Neuronal stem cell (in vitro differentiated cells): ENCODE measurements around the gene NOLC1.

ENCODE experiments used
- DNase-seq: peaks from one replicate; pipeline ENCODE4 v3.0.0-alpha.2; 2013; ENCODE audit warnings: low spot score
- H2AFZ ChIP-seq: one replicate; pipeline ENCODE4 v1.6.1; 2013; ENCODE audit warnings: mild to moderate bottlenecking, low read length, inconsistent platforms
- H2AK5ac ChIP-seq: 2 replicates; pipeline ENCODE4 v1.6.1; 2013; ENCODE audit warnings: low read depth, mild to moderate bottlenecking, inconsistent platforms, low read length, moderate library complexity, mixed read lengths
- H2BK120ac ChIP-seq: 2 replicates; pipeline ENCODE4 v1.6.1; 2013; ENCODE audit warnings: low read depth, mild to moderate bottlenecking, inconsistent platforms, low read length, moderate library complexity, mixed read lengths
- H2BK12ac ChIP-seq: one replicate; pipeline ENCODE4 v1.6.1; 2013; ENCODE audit warnings: low read length, inconsistent platforms
- H2BK15ac ChIP-seq: 2 replicates; pipeline ENCODE4 v1.6.1; 2013; ENCODE audit warnings: mild to moderate bottlenecking, low read length, inconsistent platforms, mixed read lengths
- H2BK5ac ChIP-seq: one replicate; pipeline ENCODE4 v1.6.1; 2013; ENCODE audit warnings: inconsistent platforms, mild to moderate bottlenecking, low read length, moderate library complexity
- H3K14ac ChIP-seq: one replicate; pipeline ENCODE4 v1.6.1; 2013; ENCODE audit warnings: low read length, inconsistent platforms
- H3K18ac ChIP-seq: 2 replicates; pipeline ENCODE4 v1.6.1; 2013; ENCODE audit warnings: low read length, inconsistent platforms
- H3K23ac ChIP-seq: 2 replicates; pipeline ENCODE4 v1.6.1; 2013; ENCODE audit warnings: low read depth, mild to moderate bottlenecking, mixed read lengths, low read length, inconsistent platforms; ENCODE audit not compliant: poor library complexity
- H3K27ac ChIP-seq: replicated peaks from 3 replicates; pipeline ENCODE4 v1.5.1; 2013; ENCODE audit warnings: low read length, inconsistent platforms
- H3K27me3 ChIP-seq, 3 experiments: 2 replicates each; pipeline ENCODE4 v1.6.1; 2013; ENCODE audit warnings: low read length in 3 of 3, mild to moderate bottlenecking in 2 of 3, inconsistent platforms in 1 of 3, low read depth in 1 of 3, mixed read lengths in 1 of 3, moderate library complexity in 1 of 3; ENCODE audit not compliant: control insufficient read depth in 3 of 3, insufficient read depth in 3 of 3
- H3K36me3 ChIP-seq, 2 donors: replicated peaks in 1 of 2; 2 replicates each; pipeline ENCODE4 v1.6.1; 2013; ENCODE audit warnings: low read length in 2 of 2; ENCODE audit not compliant: control insufficient read depth in 2 of 2, insufficient read depth in 2 of 2
- H3K4ac ChIP-seq: 2 replicates; pipeline ENCODE4 v1.6.1; 2013; ENCODE audit warnings: inconsistent platforms, mild to moderate bottlenecking, low read length, moderate library complexity
- H3K4me1 ChIP-seq, 2 donors: 1 replicate in 1 of 2; 2 replicates in 1 of 2; pipeline ENCODE4 v1.6.1; 2013; ENCODE audit warnings: low read length in 2 of 2, low read depth in 1 of 2; ENCODE audit not compliant: control insufficient read depth in 2 of 2, insufficient read depth in 1 of 2
- H3K4me2 ChIP-seq: one replicate; pipeline ENCODE4 v1.6.1; 2013; ENCODE audit warnings: mild to moderate bottlenecking, low read length, inconsistent platforms; ENCODE audit not compliant: insufficient read depth, poor library complexity, severe bottlenecking
- H3K4me3 ChIP-seq, 2 donors: 2 replicates each; pipeline ENCODE4 v1.5.1; 2013; ENCODE audit warnings: low read length in 2 of 2, mild to moderate bottlenecking in 2 of 2, inconsistent platforms in 1 of 2, moderate library complexity in 1 of 2
- H3K79me1 ChIP-seq: one replicate; pipeline ENCODE4 v1.6.1; 2013; ENCODE audit warnings: low read depth, mild to moderate bottlenecking, inconsistent platforms, low read length, moderate library complexity
- H3K9ac ChIP-seq: one replicate; pipeline ENCODE4 v1.6.1; 2013; ENCODE audit warnings: mild to moderate bottlenecking, low read depth, low read length, inconsistent platforms; ENCODE audit not compliant: poor library complexity
- H3K9me3 ChIP-seq, 2 donors: replicated peaks in 1 of 2; 2 replicates each; pipeline versions ENCODE3 to v1.6.1; 2013; ENCODE audit warnings: low read length in 2 of 2, mild to moderate bottlenecking in 2 of 2, inconsistent platforms in 1 of 2, low read depth in 1 of 2, mixed read lengths in 1 of 2, moderate library complexity in 1 of 2; ENCODE audit not compliant: control insufficient read depth in 2 of 2, insufficient read depth in 1 of 2
- H4K8ac ChIP-seq: one replicate; pipeline ENCODE4 v1.6.1; 2013; ENCODE audit warnings: low read depth, mild to moderate bottlenecking, inconsistent platforms, low read length, moderate library complexity
- H4K91ac ChIP-seq: one replicate; pipeline ENCODE4 v1.6.1; 2013; ENCODE audit warnings: low read length, low read depth, mild to moderate bottlenecking, inconsistent platforms; ENCODE audit not compliant: poor library complexity
- WGBS, 2 donors: extraction: QIAGEN DNeasy Blood & Tissue Kit; methylation state at CpG; one replicate each; pipeline ENCODE4 v1.1.7; 2013; ENCODE audit warnings: missing lambda C conversion rate in 2 of 2, mixed read lengths in 1 of 2; ENCODE audit not compliant: insufficient read length in 2 of 2, insufficient replicate concordance in 1 of 2; ENCODE audit errors: extremely low coverage in 2 of 2; 5-methylcytosine and 5-hydroxymethylcytosine counted together

NOLC1 gene

DNA sequence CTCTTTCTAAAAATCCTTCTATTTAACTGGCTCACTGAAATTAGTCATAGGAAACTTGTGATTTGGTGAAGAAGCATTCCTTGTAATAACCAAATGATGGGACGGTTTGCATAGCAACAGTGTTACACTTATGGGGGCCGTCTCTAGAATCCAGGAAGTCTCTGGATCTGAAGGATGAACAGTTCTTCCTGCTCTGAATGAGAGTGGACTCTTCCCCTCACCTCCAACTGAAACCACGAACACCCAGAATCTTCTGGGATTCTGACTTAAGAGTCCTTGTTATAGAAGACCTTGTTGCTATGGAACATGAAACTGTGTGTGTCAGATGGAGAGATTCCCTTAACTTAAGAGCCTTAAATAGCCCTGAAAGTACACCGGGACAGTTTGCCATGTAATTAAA is 23.2 kb downstream of the NOLC1 start:
- WGBS, 2 donors = no CpG with 5 or more reads among the region's 4 CpGs
- DNase-seq = no peak

DNA sequence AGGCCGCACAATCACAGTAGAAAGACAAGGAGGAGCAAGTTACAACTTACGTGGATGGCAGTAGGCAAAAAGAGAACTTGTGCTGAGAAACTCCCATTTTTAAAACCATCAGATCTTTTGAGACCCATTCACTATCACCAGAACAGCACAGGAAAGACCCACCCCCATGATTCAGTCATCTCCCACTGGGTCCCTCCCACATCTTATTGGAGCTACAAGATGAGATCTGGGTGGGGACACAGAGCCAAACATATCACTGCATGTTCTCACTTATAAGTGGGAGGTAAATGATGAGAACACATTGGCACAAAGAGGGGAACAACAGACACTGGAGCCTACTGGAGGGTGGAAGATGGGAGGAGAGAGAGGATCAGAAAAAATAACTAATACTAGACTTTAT is 32.4 kb downstream of the NOLC1 start:
- Histone ChIP-seq H2BK12ac (no peak overlapping the region), H3K27ac (no peak overlapping the region), H2BK120ac (no peak overlapping the region), H3K9ac (no peak overlapping the region), H3K14ac (no peak overlapping the region), H3K4ac (no peak overlapping the region), H3K4me3 (no peak overlapping the region), H2BK15ac (no peak overlapping the region), H3K4me2 (no peak overlapping the region), H3K9me3 (peaks cover 7 to 10% of the 10 kb centered on the region in 2 donors), H3K79me1 (no peaks in the 10 kb centered on the region), H3K4me1 (no peaks in the 10 kb centered on the region), H3K18ac (no peak overlapping the region), H4K8ac (no peak overlapping the region), H4K91ac (no peak overlapping the region), H2BK5ac (no peak overlapping the region), H3K23ac (no peak overlapping the region), H3K27me3 (no peaks in the 10 kb centered on the region), H3K36me3 (no peaks in the 10 kb centered on the region), H2AFZ (no peak overlapping the region), H2AK5ac (no peak overlapping the region)
- DNase-seq = no peak
- WGBS, 2 donors = no CpG with 5 or more reads among the region's 2 CpGs

More for the DNA sequence above, 23.2 kb downstream of the NOLC1 start:
- Histone ChIP-seq H2BK15ac (no peak overlapping the region), H3K27ac (no peak overlapping the region), H3K23ac (no peak overlapping the region), H2AK5ac (no peak overlapping the region), H3K9me3 (no peaks in the 10 kb centered on the region), H2AFZ (peak overlapping the region; percentile 66), H3K4me1 (peaks cover 0 to 2% of the 10 kb centered on the region in 2 donors), H3K14ac (no peak overlapping the region), H3K4me3 (no peak overlapping the region), H3K4ac (no peak overlapping the region), H3K18ac (no peak overlapping the region), H3K79me1 (no peaks in the 10 kb centered on the region), H3K9ac (no peak overlapping the region), H2BK5ac (no peak overlapping the region), H4K91ac (no peak overlapping the region), H2BK12ac (no peak overlapping the region), H4K8ac (no peak overlapping the region), H3K4me2 (no peak overlapping the region), H3K36me3 (no peaks in the 10 kb centered on the region), H2BK120ac (no peak overlapping the region), H3K27me3 (peaks cover 0 to 3% (median under 1%) of the 10 kb centered on the region in 3 experiments)

DNA sequence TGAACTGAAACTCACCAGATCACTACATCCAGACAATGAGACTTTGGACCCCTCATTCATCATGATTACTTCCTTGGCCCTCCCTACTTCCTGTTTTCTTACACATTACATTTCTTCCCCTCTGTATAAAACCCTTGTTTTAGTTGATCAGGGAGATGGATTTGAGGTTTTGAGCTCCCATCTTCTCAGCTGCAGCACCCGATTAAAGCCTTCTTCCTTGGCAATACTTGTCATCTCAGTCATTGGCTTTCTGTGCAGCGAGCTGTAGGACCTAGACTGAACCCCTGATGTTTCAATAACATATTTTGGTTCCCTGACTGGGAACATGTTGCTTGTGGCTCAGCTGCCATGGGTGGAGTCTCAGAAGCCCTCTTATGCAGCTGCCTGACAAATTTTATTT is 33.1 kb downstream of the NOLC1 start:
- Histone ChIP-seq H3K4ac (no peak overlapping the region), H2AK5ac (no peak overlapping the region), H3K9ac (no peak overlapping the region), H3K9me3 (peaks cover 7 to 10% of the 10 kb centered on the region in 2 donors), H3K79me1 (no peaks in the 10 kb centered on the region), H3K23ac (no peak overlapping the region), H3K18ac (no peak overlapping the region), H3K36me3 (no peaks in the 10 kb centered on the region), H3K4me1 (no peaks in the 10 kb centered on the region), H3K27ac (no peak overlapping the region), H4K91ac (no peak overlapping the region), H2AFZ (no peak overlapping the region), H3K14ac (no peak overlapping the region), H3K4me2 (no peak overlapping the region), H2BK12ac (no peak overlapping the region), H4K8ac (no peak overlapping the region), H2BK5ac (no peak overlapping the region), H3K27me3 (no peaks in the 10 kb centered on the region), H3K4me3 (no peak overlapping the region), H2BK15ac (no peak overlapping the region), H2BK120ac (no peak overlapping the region)
- no peak for DNase-seq
- WGBS, 2 donors = no CpG with 5 or more reads among the region's 2 CpGs

- H3K79me1 ChIP-seq = no peaks in the 10 kb centered on the region
- no peak overlapping the region for H2AK5ac ChIP-seq
- no peak overlapping the region for H3K9ac ChIP-seq
- no peaks in the 10 kb centered on the region for H3K36me3 ChIP-seq
- no peak overlapping the region for H3K4me3 ChIP-seq
- no peaks in the 10 kb centered on the region for H3K4me1 ChIP-seq
- H3K18ac ChIP-seq = no peak overlapping the region
- H4K91ac ChIP-seq = no peak overlapping the region
- no peak overlapping the region for H3K4me2 ChIP-seq
- H2AFZ ChIP-seq = no peak overlapping the region
- no peak overlapping the region for H3K27ac ChIP-seq
- H3K27me3 ChIP-seq = no peaks in the 10 kb centered on the region
- no peak overlapping the region for H3K23ac ChIP-seq
- WGBS, 2 donors = no CpG with 5 or more reads among the region's 15 CpGs
- no peak overlapping the region for H2BK15ac ChIP-seq
- peaks cover 7 to 10% of the 10 kb centered on the region in 2 donors for H3K9me3 ChIP-seq
- H2BK5ac ChIP-seq = no peak overlapping the region
- no peak for DNase-seq
- H4K8ac ChIP-seq = no peak overlapping the region
- H2BK120ac ChIP-seq = no peak overlapping the region
- H3K4ac ChIP-seq = no peak overlapping the region
- no peak overlapping the region for H3K14ac ChIP-seq
- no peak overlapping the region for H2BK12ac ChIP-seq
Measured at GRCh38 chr10:102185811-102186527, 33.8 kb downstream of the NOLC1 start.
